Left lobe of liver (tissue), 1 donor: ENCODE measurements around the gene SMIM41. TPM values are rescaled to one million over a fixed set of nuclear protein-coding genes. Genes with fewer than 3 reads are reported as not detected.

ENCODE experiments used
- total RNA-seq: library from RNA; stranded (reverse); gene quantifications from one replicate; pipeline ENCODE4 v1.2.1, GENCODE V29; 2021
- donor health status: DM: no; HTN: yes; CAD: no.

SMIM41 gene
- total RNA-seq, 1 donor from 2014 or later: not detected

Other genes with a start within 250 kb of the SMIM41 start
- 0.68 TPM for gene FIGNL2, start 231.0 kb upstream of the SMIM41 start, total RNA-seq
- not detected for gene ANKRD33, start 191.6 kb upstream of the SMIM41 start, total RNA-seq
- 7.1 TPM for gene ACVRL1, start 172.2 kb upstream of the SMIM41 start, total RNA-seq
- gene ACVR1B, start 128.0 kb upstream of the SMIM41 start, total RNA-seq: 28.0 TPM
- gene TAMALIN, start 72.8 kb upstream of the SMIM41 start, total RNA-seq: 5.5 TPM
- 5.4 TPM for gene NR4A1, start 28.3 kb upstream of the SMIM41 start, total RNA-seq
- gene ATG101, start 9.7 kb upstream of the SMIM41 start, total RNA-seq: 18.0 TPM
- gene KRT80, start 112.3 kb downstream of the SMIM41 start, total RNA-seq: 0.28 TPM
- gene KRT7, start 153.5 kb downstream of the SMIM41 start, total RNA-seq: 18.8 TPM
- gene KRT86, start 194.9 kb downstream of the SMIM41 start, total RNA-seq: not detected
- gene KRT81, start 211.8 kb downstream of the SMIM41 start, total RNA-seq: 0.65 TPM
- gene KRT83, start 241.7 kb downstream of the SMIM41 start, total RNA-seq: not detected